HG03571 (cell line): ENCODE results near the gene LBX2.
A peak's percentile ranks its signal among the peaks of the same experiment; 100 is the strongest.
"Not testable (repeated sequence)": the region's sequence is repeated elsewhere in the genome, so short reads cannot be mapped to it uniquely, and the experiment has no call there.

ENCODE experiments used
- ATAC-seq: cut with Tn5 transposase; IDR thresholded peaks from one replicate; pipeline ENCODE4 v1.9.1; 2021; ENCODE audit not compliant: unreplicated experiment

The LBX2 gene

GRCh38 chr2:74486141-74486540, 13.3 kb downstream of the LBX2 start:
- ATAC-seq, result no peak

DNA sequence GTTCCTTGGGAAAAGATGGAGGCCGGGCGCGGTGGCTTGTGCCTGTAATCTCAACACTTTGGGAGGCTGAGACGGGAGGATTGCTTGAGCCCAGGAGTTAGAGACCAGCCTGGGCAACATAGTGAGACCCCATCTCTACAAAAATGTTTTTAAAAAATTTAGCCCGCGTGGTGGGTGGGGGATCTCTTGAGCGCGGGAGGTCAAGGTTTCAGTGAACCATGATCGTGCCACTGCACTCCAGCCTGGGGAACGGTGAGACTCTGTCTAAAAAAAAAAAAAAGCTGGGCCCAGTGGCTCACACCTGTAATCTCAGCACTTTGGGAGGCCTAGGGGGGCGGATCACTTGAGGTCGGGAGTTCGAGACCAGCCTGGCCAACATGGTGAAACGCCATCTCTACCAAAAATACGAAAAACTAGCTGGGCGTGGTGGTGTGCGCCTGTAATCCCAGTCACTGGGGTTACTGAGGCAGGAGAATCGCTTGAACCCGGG, 15.7 kb downstream of the LBX2 start:
- ATAC-seq, result not testable (repeated sequence)

GRCh38 chr2:74482801-74483674, 16.4 kb downstream of the LBX2 start, which contains the start of the genes CCDC142 and TTC31:
Gene CCDC142 (minus strand): TSS chr2:74482998. CDS start chr2:74482837, 161 bp downstream.
Gene TTC31 (plus strand): TSS chr2:74483081. CDS start chr2:74483096, 15 bp downstream.
- peak; percentile 86 for ATAC-seq

GRCh38 chr2:74481961-74482800, 17.2 kb downstream of the LBX2 start:
- peak; percentile 44 for ATAC-seq

DNA sequence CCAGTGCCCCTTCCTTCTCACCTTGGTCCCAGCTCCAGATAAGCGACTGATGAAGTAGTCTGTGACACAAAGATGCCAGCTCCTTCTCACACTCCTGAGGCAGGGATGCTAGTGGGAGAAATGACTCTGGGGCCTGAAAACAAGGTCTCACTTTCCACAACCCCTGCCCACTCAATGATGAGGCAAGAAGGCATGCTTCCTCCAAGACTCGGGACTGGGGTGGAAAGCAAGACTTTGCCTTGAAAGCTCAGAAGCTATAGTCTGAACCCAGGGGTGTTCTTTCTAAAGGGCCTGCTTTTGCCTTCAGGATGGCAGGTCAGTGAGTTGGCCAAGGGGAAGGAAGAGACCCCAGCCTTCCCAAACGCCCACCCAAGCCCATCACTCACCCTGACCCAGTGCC, 18.0 kb downstream of the LBX2 start:
- ATAC-seq, result no peak

DNA sequence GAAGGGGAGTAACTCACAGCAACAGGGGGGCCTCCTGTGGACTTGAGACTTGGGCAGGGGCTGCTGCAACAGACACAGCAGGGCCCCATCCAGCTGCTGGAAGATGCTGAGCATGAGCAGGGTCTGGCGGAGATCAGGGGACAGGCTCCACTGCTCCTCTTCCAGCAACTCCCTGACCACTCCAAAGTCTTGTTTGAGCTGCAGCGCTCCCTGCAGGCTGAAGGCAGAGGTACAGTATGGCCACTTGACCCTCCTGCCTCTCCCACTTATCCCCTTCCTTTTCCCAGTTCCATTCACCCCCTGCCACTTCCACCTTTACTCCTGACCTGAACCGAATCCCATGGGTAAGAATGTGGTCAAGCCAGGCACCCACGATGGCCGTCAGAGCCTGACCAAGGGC, 24.5 kb downstream of the LBX2 start:
- ATAC-seq, result no peak

GRCh38 chr2:74474481-74474880, 24.9 kb downstream of the LBX2 start:
- no peak for ATAC-seq

- ATAC-seq, result no peak
Measured at GRCh38 chr2:74472945-74473258, 26.5 kb downstream of the LBX2 start.

DNA sequence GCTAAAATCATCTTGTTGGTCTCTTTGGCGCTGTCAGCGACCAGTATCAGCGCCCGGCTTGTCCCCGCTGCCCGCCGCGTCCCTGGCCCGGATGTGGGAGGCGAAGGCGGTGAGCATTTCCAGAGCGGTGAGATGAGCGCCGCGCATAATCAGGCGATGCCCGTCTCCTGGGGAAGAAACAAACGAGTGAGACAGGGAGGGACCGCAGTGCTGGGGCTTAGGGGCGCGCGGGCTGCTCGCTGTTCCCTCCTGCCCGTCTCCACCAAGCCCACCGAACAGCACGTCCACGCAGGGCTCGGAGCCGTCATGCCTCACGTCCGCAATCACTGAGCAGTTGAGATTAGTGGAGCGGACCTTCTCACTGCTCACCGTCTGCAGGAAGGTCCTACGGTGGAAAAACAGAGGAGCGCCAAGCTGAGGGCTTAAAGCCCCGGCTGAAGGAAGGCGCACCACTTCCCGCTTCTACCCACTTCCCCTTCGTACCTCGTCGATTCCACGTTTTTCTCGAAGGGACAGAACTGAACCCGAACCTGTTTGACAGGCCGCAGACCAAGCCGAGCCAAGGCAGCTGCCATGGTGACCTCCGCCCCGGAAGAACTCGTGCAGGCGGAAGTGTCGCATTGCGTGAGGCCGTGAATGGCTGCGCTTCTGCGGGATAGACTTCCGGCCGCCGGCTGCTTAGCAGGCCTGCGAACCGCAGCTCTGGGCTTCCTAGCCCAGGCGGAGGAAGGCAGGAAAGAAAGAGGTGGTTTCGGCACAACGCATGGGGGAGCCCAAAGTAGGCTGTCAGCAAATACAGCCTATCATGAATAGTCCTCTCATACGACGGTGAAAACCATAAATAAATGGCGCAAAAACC, 27.1 kb downstream of the LBX2 start, which contains the start of gene MRPL53:
Gene MRPL53 (minus strand): TSS at position 595 of the 859 bp plus-strand sequence. CDS start 20 bp downstream, at position 575.
- peak; percentile 81 for ATAC-seq

GRCh38 chr2:74471332-74472065, 27.9 kb downstream of the LBX2 start:
- ATAC-seq, result no peak

GRCh38 chr2:74470742-74471141, 28.7 kb downstream of the LBX2 start:
- ATAC-seq, result not testable (repeated sequence)

- ATAC-seq, result no peak
Measured at GRCh38 chr2:74464406-74464805, 35.0 kb downstream of the LBX2 start.

- no peak for ATAC-seq
Measured at GRCh38 chr2:74462786-74463105, 36.7 kb downstream of the LBX2 start.

DNA sequence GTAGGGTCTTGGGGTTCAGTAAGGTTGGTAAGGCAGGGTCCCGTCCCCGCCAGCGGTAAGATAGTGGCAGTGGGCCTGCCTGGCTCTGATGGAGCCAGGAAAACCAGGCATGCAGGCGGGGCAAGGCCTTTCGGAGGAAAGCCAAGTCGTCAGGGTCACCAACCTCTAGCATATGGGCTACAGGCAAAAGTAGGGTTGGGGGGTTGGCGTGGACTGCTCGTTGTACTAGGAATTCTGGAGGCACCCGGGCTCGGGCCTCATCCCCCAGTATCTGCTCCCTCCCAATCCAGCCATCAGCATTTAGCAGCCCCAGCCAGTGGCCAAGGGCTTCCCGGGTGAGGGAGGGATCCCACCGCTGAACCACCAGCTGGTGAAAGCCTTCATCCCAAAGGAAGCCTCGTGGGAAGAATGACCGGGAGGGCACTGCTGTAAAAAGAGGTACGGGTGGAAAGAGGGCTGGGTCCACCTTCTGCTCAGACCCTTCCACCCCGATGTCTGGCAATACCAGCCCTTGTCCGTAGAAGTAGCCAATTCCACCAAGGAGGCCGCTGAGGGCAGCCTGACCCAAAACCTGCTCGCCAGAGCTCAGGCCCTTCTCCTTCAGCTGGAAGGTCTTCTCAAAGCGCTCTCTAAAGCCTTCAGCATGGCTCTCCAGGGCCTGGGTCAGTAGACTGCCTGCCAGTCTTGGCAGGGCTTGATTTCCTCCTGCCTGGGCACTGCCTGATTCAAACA, 37.2 kb downstream of the LBX2 start:
- ATAC-seq, result no peak

- no peak for ATAC-seq
Measured at GRCh38 chr2:74461187-74462053, 38.0 kb downstream of the LBX2 start.

DNA sequence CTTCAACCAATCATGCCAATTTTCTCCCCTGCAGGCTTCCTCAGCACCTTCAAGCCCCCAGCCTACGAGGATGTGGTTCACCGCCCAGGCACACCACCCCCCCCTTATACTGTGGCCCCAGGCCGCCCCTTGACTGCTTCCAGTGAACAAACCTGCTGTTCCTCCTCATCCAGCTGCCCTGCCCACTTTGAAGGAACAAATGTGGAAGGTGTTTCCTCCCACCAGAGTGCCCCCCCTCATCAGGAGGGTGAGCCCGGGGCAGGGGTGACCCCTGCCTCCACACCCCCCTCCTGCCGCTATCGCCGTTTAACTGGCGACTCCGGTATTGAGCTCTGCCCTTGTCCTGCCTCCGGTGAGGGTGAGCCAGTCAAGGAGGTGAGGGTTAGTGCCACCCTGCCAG, 39.2 kb downstream of the LBX2 start:
- not testable (repeated sequence) for ATAC-seq

DNA sequence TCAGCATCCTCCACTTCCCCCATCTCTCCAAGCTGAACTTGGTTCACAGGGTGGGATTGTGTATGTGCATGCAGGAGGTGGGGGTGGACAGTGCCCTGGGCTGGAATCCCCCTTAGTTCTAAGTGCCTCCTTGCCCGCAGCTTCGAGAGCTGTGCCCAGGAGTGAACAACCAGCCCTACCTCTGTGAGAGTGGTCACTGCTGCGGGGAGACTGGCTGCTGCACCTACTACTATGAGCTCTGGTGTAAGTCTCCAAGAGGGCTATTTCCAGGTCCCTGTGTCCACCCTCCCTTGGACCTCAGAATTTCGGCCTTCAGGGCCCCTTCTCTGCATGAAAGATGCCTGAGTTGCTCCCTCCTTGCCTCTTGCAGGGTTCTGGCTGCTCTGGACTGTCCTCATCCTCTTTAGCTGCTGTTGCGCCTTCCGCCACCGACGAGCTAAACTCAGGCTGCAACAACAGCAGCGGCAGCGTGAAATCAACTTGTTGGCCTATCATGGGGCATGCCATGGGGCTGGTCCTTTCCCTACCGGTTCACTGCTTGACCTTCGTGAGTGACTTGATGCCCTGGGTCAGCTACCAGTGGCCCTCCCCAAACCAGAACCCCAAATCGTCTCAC, 39.8 kb downstream of the LBX2 start:
- not testable (repeated sequence) for ATAC-seq

- ATAC-seq, result no peak
Measured at GRCh38 chr2:74458938-74459363, 40.5 kb downstream of the LBX2 start.
